Heart left ventricle (tissue), 16 donors: ENCODE data around the gene TOGARAM2. TPM values are rescaled to one million over a fixed set of nuclear protein-coding genes. Genes with fewer than 3 reads are reported as not detected.

Experiments used
- ATAC-seq, 4 donors: fragments of 200-7000 bp; cut with Tn5 transposase; one replicate each; pipeline ENCODE4 v1.9.1; 2020 to 2022; ENCODE audit warnings: moderate library complexity in 4 of 4, mild to moderate bottlenecking in 3 of 4, moderate number of reproducible peaks in 1 of 4
- DNase-seq, 5 donors: peaks; one replicate each; pipeline ENCODE4 v3.0.0-alpha.2; 2020
- H3K27ac ChIP-seq, 12 donors: fragments of 200-600 bp; sonication (generic) in 4 of 12; one replicate each; pipeline versions ENCODE4 v1.5.0 to v1.8.0; 2016 to 2022; ENCODE audit warnings: mild to moderate bottlenecking in 2 of 12
- H3K27me3 ChIP-seq, 9 donors: fragments of 200-600 bp; sonication (generic) in 2 of 9; one replicate each; pipeline versions ENCODE4 v1.5.1 to v1.8.0; 2016 to 2022; ENCODE audit warnings: mild to moderate bottlenecking in 3 of 9
- H3K36me3 ChIP-seq, 9 donors: fragments of 200-600 bp; sonication (generic) in 2 of 9; one replicate each; pipeline versions ENCODE4 v1.5.0 to v1.8.0; 2018 to 2022; ENCODE audit warnings: mild to moderate bottlenecking in 2 of 9
- H3K4me1 ChIP-seq, 12 donors: fragments of 200-600 bp; sonication (generic) in 4 of 12; one replicate each; pipeline versions ENCODE4 v1.5.0 to v1.8.0; 2016 to 2022; ENCODE audit warnings: mild to moderate bottlenecking in 3 of 12
- H3K4me3 ChIP-seq, 12 donors: fragments of 200-600 bp; sonication (generic) in 4 of 12; one replicate each; pipeline versions ENCODE4 v1.5.0 to v1.8.0; 2017 to 2022; ENCODE audit warnings: mild to moderate bottlenecking in 9 of 12, moderate library complexity in 4 of 12
- H3K9me3 ChIP-seq, 12 donors: fragments of 200-600 bp; sonication (generic) in 4 of 12; one replicate each; pipeline versions ENCODE4 v1.5.0 to v1.8.0; 2016 to 2022; ENCODE audit warnings: mild to moderate bottlenecking in 1 of 12
- CTCF ChIP-seq, 12 donors: fragments of 200-600 bp; sonication (generic) in 4 of 12; IDR thresholded peaks; one replicate each; pipeline versions ENCODE4 v1.5.0 to v1.8.0; 2018 to 2022; ENCODE audit warnings: antibody characterized with exemption in 12 of 12, mild to moderate bottlenecking in 5 of 12
- POLR2A ChIP-seq, 2 donors: fragments of 450-650 bp; IDR thresholded peaks; one replicate each; pipeline ENCODE4 v1.6.1; 2017; ENCODE audit warnings: antibody characterized with exemption in 2 of 2, mild to moderate bottlenecking in 2 of 2, moderate library complexity in 2 of 2
- WGBS, 4 donors: extraction: QIAGEN DNeasy Blood & Tissue Kit in 2 of 4; methylation state at CpG; one replicate each; pipeline versions ENCODE4 v1.1.5 to v1.1.7; 2013 to 2018; 5-methylcytosine and 5-hydroxymethylcytosine counted together
- intact Hi-C, 10 donors: fragments of 100-400 bp; cut with DNase I; formaldehyde crosslinking; loops; one replicate each; pipeline versions ENCODE4 v1.11.1 to v1.14.2; 2022
- polyA plus RNA-seq, 2 donors: library from polyadenylated mRNA; stranded (reverse); fragments of 200-250 nt; gene quantifications; one replicate each; pipeline ENCODE4 v1.2.3, GENCODE V29; 2013
- total RNA-seq, 9 donors: library from RNA; depleted of rRNA in 2 of 9; stranded (reverse); fragments of >200 nt in 2 of 9; fragmentation: NEBNext Ultra II Directional in 3 of 9; extraction: Animal tissue kit (Norgen Biotek cat#: 25700) in 3 of 9; gene quantifications; one replicate each; pipeline versions ENCODE4 v1.1.0 to v1.2.4, GENCODE V29; 2016 to 2023
- donor health status: ischemic (EF 13 %, LVEDD 7.1; RV severe dilation, severe dysfunction).
- donor health status: healthy with polysubstance abuse.
- donor health status: DM: no; HTN: yes; CAD: no.
- donor health status: DM: no; HTN: no; CAD: no.
- donor health status: ischemic (EF 25% LVEDD 6.9; RV normal size, moderate dysfunction).
- donor health status: ischemic (EF 25% LVEDD 5.7; RV mildly dilated, moderate dysfunction).
- donor health status: healthy.
- donor health status: DM: yes; HTN: yes; CAD: no.
- donor health status: ischemic (EF 35%, LVEDD 5.7; RV mildly dilated, moderate dysfunction).
- donor health status: nonischemic (EF 11% LVEDD 7.7; RV severe dilation, severe dysfunction).
- donor health status: DM: yes; HTN: yes; CAD: no.
- donor health status: PGD.
- donor health status: ischemic (EF 29% LVEDD 5.4; RV normal size, mild dysfunction).
- donor health status: nonischemic (EF 23%, LVEDD 6.1; RV moderate dilation, normal function).

TOGARAM2 gene
- total and polyA plus RNA-seq, 11 donors: 0.24 to 23.9 (median 6.2) TPM

GRCh38 chr2:29066997-29067605 lies 86.0 kb downstream of the TOGARAM2 start:
- H3K27ac ChIP-seq: no peak overlapping the region
- peaks cover 0 to 24% (median 3%) of the 10 kb centered on the region in 12 donors for H3K4me1 ChIP-seq
- DNase-seq: no peak
- no peak for ATAC-seq
- no peaks in the 10 kb centered on the region for H3K36me3 ChIP-seq
- H3K27me3 ChIP-seq: no peaks in the 10 kb centered on the region
- no peak overlapping the region for H3K4me3 ChIP-seq
- TF ChIP-seq POLR2A (IDR thresholded peaks at IDR 0.05) (no peak), CTCF (IDR thresholded peaks at IDR 0.05) (no peak)
- intact Hi-C loops: no loop called here
- H3K9me3 ChIP-seq: no peaks in the 10 kb centered on the region
- 67 to 83% (median 74%) methylated on average over 7 of the region's 7 CpGs for WGBS, 4 donors

DNA sequence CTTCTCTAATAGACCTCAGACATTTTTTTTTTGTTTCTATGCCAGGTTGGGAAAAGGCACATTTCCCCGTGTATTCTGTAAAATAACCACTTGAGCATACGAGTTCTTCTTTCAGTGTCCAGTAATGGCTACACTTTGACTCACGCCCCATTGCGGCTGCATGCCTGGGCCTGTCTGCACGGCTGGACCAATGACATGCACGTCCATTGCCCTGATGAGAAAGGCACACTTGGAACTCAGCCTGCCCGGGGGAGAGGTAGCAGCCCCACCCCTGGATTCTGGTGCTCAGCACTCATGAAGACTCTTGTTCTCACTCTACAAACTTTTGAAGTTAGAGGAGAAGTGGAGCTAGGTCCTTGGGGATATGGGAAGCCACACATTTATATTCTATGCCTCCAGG lies 87.4 kb downstream of the TOGARAM2 start:
- TF ChIP-seq CTCF (IDR thresholded peaks at IDR 0.05): no peak
- Histone ChIP-seq H3K4me1 (peaks cover 0 to 20% (median 4%) of the 10 kb centered on the region in 12 donors), H3K27ac (no peak overlapping the region), H3K9me3 (no peaks in the 10 kb centered on the region), H3K36me3 (no peaks in the 10 kb centered on the region), H3K4me3 (no peak overlapping the region), H3K27me3 (no peaks in the 10 kb centered on the region)
- intact Hi-C loops: no loop called here
- ATAC-seq (no peak), DNase-seq (no peak)
- WGBS, 4 donors: 73 to 88% (median 84%) methylated on average over 7 of the region's 7 CpGs

- WGBS, 4 donors: 73 to 79% (median 76%) methylated on average over 12 of the region's 12 CpGs
- H3K4me3 ChIP-seq: no peak overlapping the region
- no peak for TF ChIP-seq POLR2A (IDR thresholded peaks at IDR 0.05)
- no peak overlapping the region for H3K27ac ChIP-seq
- DNase-seq: no peak
- no peaks in the 10 kb centered on the region for H3K36me3 ChIP-seq
- H3K27me3 ChIP-seq: no peaks in the 10 kb centered on the region
- no peaks in the 10 kb centered on the region for H3K9me3 ChIP-seq
- no peak for ATAC-seq
- H3K4me1 ChIP-seq: peaks cover 0 to 21% (median 2%) of the 10 kb centered on the region in 12 donors
- intact Hi-C loops: loop anchor here in 2 of 10 donors (5.0 kb wide), 2 partner anchors 42 to 47 kb away; partner anchors contain the start of gene CLIP4 (in 1 of the 2)
These were observed 89.4 kb downstream of the TOGARAM2 start for GRCh38 chr2:29070526-29070925.

- intact Hi-C loops: loop anchor here in 2 of 10 donors (5.0 kb wide), 2 partner anchors 41 to 46 kb away; partner anchors contain the start of gene CLIP4 (in 1 of the 2)
- H3K27me3 ChIP-seq: no peaks in the 10 kb centered on the region
- no peak overlapping the region for H3K4me3 ChIP-seq
- H3K4me1 ChIP-seq: peaks cover 0 to 21% (median 0%) of the 10 kb centered on the region in 12 donors
- DNase-seq: no peak
- WGBS, 4 donors: 83 to 93% (median 91%) methylated on average over 14 to 19 of the region's 19 CpGs
- H3K9me3 ChIP-seq: no peaks in the 10 kb centered on the region
- H3K27ac ChIP-seq: no peak overlapping the region
- ATAC-seq: no peak
- no peaks in the 10 kb centered on the region for H3K36me3 ChIP-seq
- TF ChIP-seq CTCF (IDR thresholded peaks at IDR 0.05) (no peak), POLR2A (IDR thresholded peaks at IDR 0.05) (no peak)
These were observed 90.2 kb downstream of the TOGARAM2 start for GRCh38 chr2:29071032-29071975.
